Prostate gland (tissue), 2 donors: ENCODE data around the gene FOXP1. TPM values are rescaled to one million over a fixed set of nuclear protein-coding genes. Genes with fewer than 3 reads are reported as not detected.

ENCODE experiments used
- DNase-seq: peaks from one replicate; pipeline ENCODE4 v3.0.0-alpha.2; 2019; ENCODE audit warnings: low spot score
- H3K27ac ChIP-seq, 2 donors: fragments of 200-600 bp; sonication (generic); 2 replicates each; pipeline ENCODE4 v1.5.1; 2017 to 2019
- H3K27me3 ChIP-seq: fragments of 200-600 bp; sonication (generic); replicated peaks from 2 replicates; pipeline ENCODE4 v1.5.1; 2019; ENCODE audit not compliant: insufficient read depth
- H3K36me3 ChIP-seq, 2 donors: fragments of 200-600 bp; sonication (generic); 1 replicate in 1 of 2; 2 replicates in 1 of 2; pipeline versions ENCODE4 v1.5.1 to v1.8.1; 2017 to 2019
- H3K4me1 ChIP-seq: fragments of 200-600 bp; sonication (generic); replicated peaks from 2 replicates; pipeline ENCODE4 v1.5.1; 2019
- H3K4me3 ChIP-seq, 2 donors: fragments of 200-600 bp; sonication (generic); 2 replicates each; pipeline ENCODE4 v1.5.1; 2017 to 2019
- H3K9me3 ChIP-seq: fragments of 200-600 bp; sonication (generic); 2 replicates; pipeline ENCODE4 v1.5.1; 2017
- CTCF ChIP-seq, 4 experiments: fragments of 200-600 bp in 2 of 4; fragments of 450-650 bp in 2 of 4; sonication (generic) in 2 of 4; IDR thresholded peaks; 1 replicate in 3 of 4; 2 replicates in 1 of 4; pipeline ENCODE4 v1.5.1; 2016 to 2019; ENCODE audit warnings: antibody characterized with exemption in 4 of 4, mild to moderate bottlenecking in 2 of 4, moderate library complexity in 2 of 4
- POLR2A ChIP-seq: fragments of 450-650 bp; IDR thresholded peaks from one replicate; pipeline ENCODE4 v1.6.1; 2016; ENCODE audit warnings: antibody characterized with exemption, mild to moderate bottlenecking
- POLR2AphosphoS5 ChIP-seq: sonication (generic); formaldehyde crosslinking; IDR thresholded peaks from one replicate; pipeline ENCODE4 v1.6.1; 2017; ENCODE audit warnings: antibody characterized with exemption
- WGBS: methylation state at CpG from one replicate; pipeline ENCODE4 v1.1.5; 2018; 5-methylcytosine and 5-hydroxymethylcytosine counted together
- intact Hi-C: fragments of 100-400 bp; cut with DNase I; formaldehyde crosslinking; loops from one replicate; pipeline ENCODE4 v1.14.2; 2022
- total RNA-seq, 2 donors: library from RNA; depleted of rRNA; stranded (reverse); fragments of >200 nt; gene quantifications; one replicate each; pipeline ENCODE4 v1.1.0, GENCODE V29; 2016

Gene FOXP1
- total RNA-seq, 2 donors from 2014 or later = 133 to 156 TPM

- DNase-seq = no peak
- Histone ChIP-seq H3K4me1 (peaks cover 8% of the 10 kb centered on the region), H3K27ac (no peak overlapping the region), H3K36me3 (no peaks in the 10 kb centered on the region), H3K4me3 (no peak overlapping the region), H3K27me3 (no peaks in the 10 kb centered on the region), H3K9me3 (no peaks in the 10 kb centered on the region)
- intact Hi-C loops = no loop called here
- TF ChIP-seq POLR2AphosphoS5 (no peak), POLR2A (no peak), CTCF (IDR thresholded peaks at IDR 0.05) (no peak)
- 88% methylated on average over 5 of the region's 5 CpGs for WGBS
These were observed 228.5 kb downstream of the FOXP1 start for GRCh38 chr3:71355037-71355436.

GRCh38 chr3:71351403-71352149, 232.0 kb downstream of the FOXP1 start:
- no peak for DNase-seq
- TF ChIP-seq POLR2A (no peak), POLR2AphosphoS5 (peak; percentile 32), CTCF (IDR thresholded peaks at IDR 0.05) (no peak)
- Histone ChIP-seq H3K27ac (peak overlapping the region; percentile 33 to 56), H3K36me3 (no peaks in the 10 kb centered on the region), H3K4me3 (no peak overlapping the region), H3K9me3 (no peaks in the 10 kb centered on the region), H3K27me3 (no peaks in the 10 kb centered on the region), H3K4me1 (peaks cover 8% of the 10 kb centered on the region)
- WGBS = 76% methylated on average over 4 of the region's 4 CpGs
- intact Hi-C loops = no loop called here

- no peaks in the 10 kb centered on the region for H3K27me3 ChIP-seq
- no peaks in the 10 kb centered on the region for H3K9me3 ChIP-seq
- H3K27ac ChIP-seq = peak overlapping the region; percentile 33 to 56
- peaks cover 8% of the 10 kb centered on the region for H3K4me1 ChIP-seq
- intact Hi-C loops = no loop called here
- no peak for TF ChIP-seq POLR2AphosphoS5
- no peak for TF ChIP-seq CTCF (IDR thresholded peaks at IDR 0.05)
- no peak for TF ChIP-seq POLR2A
- H3K36me3 ChIP-seq = no peaks in the 10 kb centered on the region
- H3K4me3 ChIP-seq = no peak overlapping the region
- 55% methylated on average over 4 of the region's 4 CpGs for WGBS
- no peak for DNase-seq
These were observed 232.5 kb downstream of the FOXP1 start for GRCh38 chr3:71350998-71351397.

GRCh38 chr3:71348831-71349230, 234.7 kb downstream of the FOXP1 start:
- intact Hi-C loops = no loop called here
- Histone ChIP-seq H3K36me3 (no peaks in the 10 kb centered on the region), H3K4me3 (no peak overlapping the region), H3K4me1 (peaks cover 8% of the 10 kb centered on the region), H3K27ac (no peak overlapping the region), H3K27me3 (no peaks in the 10 kb centered on the region), H3K9me3 (no peaks in the 10 kb centered on the region)
- WGBS = 98% methylated on average over 2 of the region's 2 CpGs
- no peak for DNase-seq
- TF ChIP-seq POLR2A (no peak), POLR2AphosphoS5 (no peak)

- H3K36me3 ChIP-seq = no peaks in the 10 kb centered on the region
- no peak for TF ChIP-seq POLR2A
- TF ChIP-seq CTCF (IDR thresholded peaks at IDR 0.05) = no peak
- no peak for TF ChIP-seq POLR2AphosphoS5
- no peak overlapping the region for H3K4me3 ChIP-seq
These were observed 235.4 kb downstream of the FOXP1 start for GRCh38 chr3:71348001-71348632.

More at GRCh38 chr3:71348001-71348632, 235.4 kb downstream of the FOXP1 start:
- Histone ChIP-seq H3K27ac (no peak overlapping the region), H3K4me1 (peaks cover 8% of the 10 kb centered on the region), H3K27me3 (no peaks in the 10 kb centered on the region), H3K9me3 (no peaks in the 10 kb centered on the region)
- 84% methylated on average over 9 of the region's 9 CpGs for WGBS
- DNase-seq = no peak
- intact Hi-C loops = no loop called here
